ENCODE results near the gene SMCHD1.
"Not testable (repeated sequence)": the region's sequence is repeated elsewhere in the genome, so short reads cannot be mapped to it uniquely, and the experiment has no call there.

The SMCHD1 gene

GRCh38 chr18:2799369-2799768 is 143.8 kb downstream of the SMCHD1 start:
- Histone ChIP-seq H3K4me3 (ENCODE audit: low read depth in 1 of 2, low read length in 1 of 2) (no peak overlapping the region), H3K36me3 (peaks cover 100% of the 10 kb centered on the region), H3K27ac (no peak overlapping the region), H3K27me3 (no peaks in the 10 kb centered on the region), H3K4me1 (ENCODE audit: control insufficient read depth in 1 of 2, insufficient read depth in 1 of 2, low read depth in 1 of 2, low read length in 1 of 2) (no peaks in the 10 kb centered on the region), H3K9me3 (no peaks in the 10 kb centered on the region)
- TF ChIP-seq CTCF (IDR thresholded peaks at IDR 0.05), result no peak

GRCh38 chr18:2805970-2806943 is 150.7 kb downstream of the SMCHD1 start:
- Histone ChIP-seq H3K27ac (peak overlapping the region; percentile 39), H3K4me1 (ENCODE audit: control insufficient read depth in 1 of 2, insufficient read depth in 1 of 2, low read depth in 1 of 2, low read length in 1 of 2) (no peaks in the 10 kb centered on the region), H3K9me3 (no peaks in the 10 kb centered on the region), H3K36me3 (peaks cover 55% of the 10 kb centered on the region), H3K27me3 (no peaks in the 10 kb centered on the region), H3K4me3 (ENCODE audit: low read depth in 1 of 2, low read length in 1 of 2) (no peak overlapping the region)
- no peak for TF ChIP-seq CTCF (IDR thresholded peaks at IDR 0.05)

GRCh38 chr18:2808640-2809039 is 153.1 kb downstream of the SMCHD1 start:
- not testable (repeated sequence) for H3K27ac ChIP-seq

GRCh38 chr18:2809666-2810183 is 154.2 kb downstream of the SMCHD1 start:
- H3K9me3 ChIP-seq; H3K4me3 ChIP-seq (ENCODE audit: low read depth in 1 of 2, low read length in 1 of 2); H3K27me3 ChIP-seq; H3K27ac ChIP-seq; H3K4me1 ChIP-seq (ENCODE audit: control insufficient read depth in 1 of 2, insufficient read depth in 1 of 2, low read depth in 1 of 2, low read length in 1 of 2): not testable (repeated sequence)
- peaks cover 20% of the 10 kb centered on the region for H3K36me3 ChIP-seq

More at GRCh38 chr18:2808640-2809039, 153.1 kb downstream of the SMCHD1 start:
- not testable (repeated sequence) for H3K4me3 ChIP-seq (ENCODE audit: low read depth in 1 of 2, low read length in 1 of 2); H3K27me3 ChIP-seq; H3K4me1 ChIP-seq (ENCODE audit: control insufficient read depth in 1 of 2, insufficient read depth in 1 of 2, low read depth in 1 of 2, low read length in 1 of 2); H3K9me3 ChIP-seq
- H3K36me3 ChIP-seq, result peaks cover 31% of the 10 kb centered on the region

- Histone ChIP-seq H3K9me3 (no peaks in the 10 kb centered on the region), H3K27ac (no peak overlapping the region), H3K27me3 (no peaks in the 10 kb centered on the region), H3K4me1 (ENCODE audit: control insufficient read depth in 1 of 2, insufficient read depth in 1 of 2, low read depth in 1 of 2, low read length in 1 of 2) (no peaks in the 10 kb centered on the region), H3K36me3 (peaks cover 3% of the 10 kb centered on the region), H3K4me3 (ENCODE audit: low read depth in 1 of 2, low read length in 1 of 2) (no peak overlapping the region)
- TF ChIP-seq CTCF (IDR thresholded peaks at IDR 0.05), result no peak
Observed at GRCh38 chr18:2811416-2811815, 155.9 kb downstream of the SMCHD1 start.

GRCh38 chr18:2814928-2815327 is 159.4 kb downstream of the SMCHD1 start:
- no peak overlapping the region for H3K4me3 ChIP-seq (ENCODE audit: low read depth in 1 of 2, low read length in 1 of 2)
- H3K27ac ChIP-seq, result no peak overlapping the region
- H3K4me1 ChIP-seq (ENCODE audit: control insufficient read depth in 1 of 2, insufficient read depth in 1 of 2, low read depth in 1 of 2, low read length in 1 of 2), result no peaks in the 10 kb centered on the region
- H3K27me3 ChIP-seq, result no peaks in the 10 kb centered on the region
- H3K36me3 ChIP-seq, result no peaks in the 10 kb centered on the region
- H3K9me3 ChIP-seq, result no peaks in the 10 kb centered on the region
- no peak for TF ChIP-seq CTCF (IDR thresholded peaks at IDR 0.05)

Measured in neutrophil (primary cell).